Stimulated activated CD4-positive, alpha-beta T cell treated with anti-CD3 and anti-CD28 coated beads, TNF-alpha, amount 100 ng/mL, for 24 hours (primary cell): ENCODE results near the gene USB1.
"Not testable (repeated sequence)": the region's sequence is repeated elsewhere in the genome, so short reads cannot be mapped to it uniquely, and the experiment has no call there.

Experiments
- DNase-seq, 3 experiments: peaks; one replicate each; pipeline ENCODE4 v3.0.0-alpha.2; 2020; ENCODE audit warnings: low read depth in 3 of 3

USB1 gene

DNA sequence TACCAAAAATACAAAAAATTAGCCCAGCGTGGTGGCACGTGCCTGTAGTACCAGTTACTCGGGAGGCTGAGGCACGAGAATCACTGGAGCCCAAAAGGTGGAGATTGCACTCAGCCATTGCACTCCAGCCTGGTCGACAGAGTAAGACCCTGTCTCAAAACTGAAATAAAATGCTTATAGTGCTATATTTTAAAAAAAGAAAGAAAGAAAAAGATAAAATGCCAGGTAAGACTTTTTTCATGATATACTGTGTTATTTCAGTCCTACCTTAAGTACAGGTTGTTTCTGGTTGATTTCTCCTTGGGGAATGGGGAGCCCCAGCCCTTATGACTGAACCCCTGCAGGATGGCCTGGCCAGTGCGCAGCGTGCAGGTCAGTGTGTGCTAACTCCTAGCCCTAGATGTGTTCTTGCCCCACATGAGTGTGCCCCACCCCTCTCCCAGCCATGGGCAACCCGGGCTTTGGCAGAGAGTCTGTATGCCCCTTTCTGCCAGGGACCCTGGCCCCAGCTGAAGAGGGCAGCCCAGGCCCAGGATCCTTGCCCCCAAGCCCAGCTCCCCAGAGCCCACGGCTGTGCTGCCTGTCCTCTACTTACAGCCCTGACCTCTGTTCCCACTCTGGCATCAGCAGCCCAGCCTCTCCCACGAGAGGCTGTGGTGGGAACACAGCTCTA lies 31.6 kb upstream of the USB1 start:
- no peak for DNase-seq

DNA sequence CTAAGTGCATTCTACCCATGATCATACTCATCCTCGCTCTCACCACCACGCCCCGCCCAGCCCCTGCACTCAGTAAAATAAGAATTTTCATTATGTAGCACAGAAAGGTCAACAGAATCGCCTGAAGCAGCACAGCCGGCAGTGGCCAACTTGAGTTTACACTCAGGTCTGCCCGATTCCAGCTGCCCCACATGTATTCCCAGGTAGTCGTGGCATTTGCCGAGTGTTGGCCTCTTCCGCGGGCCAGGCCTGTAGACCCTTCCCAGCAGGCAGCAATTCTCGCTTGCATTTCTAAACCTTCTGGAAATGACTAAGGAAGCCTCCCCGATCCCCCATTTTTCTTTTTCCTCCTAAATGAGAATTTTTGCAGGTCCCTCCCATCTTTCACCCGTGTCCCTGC lies 30.9 kb upstream of the USB1 start:
- no peak for DNase-seq

DNA sequence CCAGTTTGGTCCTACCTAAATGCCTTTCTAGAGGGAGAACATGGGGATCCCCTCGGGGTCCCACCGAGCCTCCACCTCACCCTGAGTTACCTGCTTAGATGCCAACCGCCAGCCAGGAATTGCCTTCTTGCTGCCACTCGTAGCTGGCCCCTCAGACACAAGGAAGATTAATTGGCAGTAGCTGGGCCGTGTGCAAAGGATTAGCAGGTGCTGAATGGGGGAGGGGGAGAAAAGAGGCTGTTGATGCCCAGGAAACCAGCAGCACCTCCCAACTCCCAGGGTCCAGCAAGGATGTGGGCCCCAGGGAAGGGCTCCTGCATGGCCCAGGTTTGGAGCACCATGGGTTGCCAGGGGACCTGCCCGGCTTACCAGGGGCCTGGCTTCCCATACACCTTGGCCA lies 30.2 kb upstream of the USB1 start, which contains the start of gene CNGB1:
Gene CNGB1, minus strand, starts transcription at position 159 of the 400 bp plus-strand sequence. CDS start 3,842 bp downstream, outside the sequence.
- no peak for DNase-seq

DNA sequence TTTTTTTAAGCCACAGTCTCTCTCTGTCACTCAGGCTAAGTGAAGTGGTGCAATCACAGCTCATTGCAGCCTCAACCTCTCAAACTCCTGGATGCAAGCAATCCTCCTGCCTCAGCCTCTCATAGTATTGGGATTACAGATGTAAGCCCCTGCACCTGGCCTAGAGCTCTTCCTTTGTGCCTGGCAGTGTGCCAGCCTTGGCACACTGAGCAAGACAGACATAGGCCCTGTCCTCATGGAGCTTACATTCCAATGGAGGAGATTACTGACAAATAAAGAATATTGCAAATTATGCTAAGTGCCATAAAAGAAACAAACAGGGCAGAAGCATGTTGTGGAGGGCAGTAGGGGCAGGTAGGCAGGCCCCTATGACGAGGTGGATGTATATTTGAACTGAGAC lies 29.4 kb upstream of the USB1 start:
- no peak for DNase-seq

DNA sequence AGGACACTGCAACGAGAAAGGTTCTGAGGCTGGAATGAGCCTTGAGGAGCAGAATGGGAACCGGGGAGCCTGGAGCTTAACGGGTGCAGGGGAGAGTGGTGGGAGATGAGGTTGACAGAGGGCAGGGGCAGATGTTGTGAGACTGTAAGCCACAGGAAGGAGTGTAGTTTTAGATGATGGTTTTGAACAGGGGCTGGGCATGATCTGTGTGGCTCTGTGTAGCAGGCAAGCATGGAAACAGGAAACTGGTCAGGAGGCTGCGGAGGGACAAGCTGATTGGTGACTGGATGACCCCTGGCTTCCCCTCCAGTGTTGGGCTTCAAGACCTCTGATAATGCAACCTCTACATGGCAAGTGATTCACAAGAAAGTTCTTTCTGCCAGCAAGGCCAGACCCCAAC lies 28.9 kb upstream of the USB1 start:
- DNase-seq, result no peak

DNA sequence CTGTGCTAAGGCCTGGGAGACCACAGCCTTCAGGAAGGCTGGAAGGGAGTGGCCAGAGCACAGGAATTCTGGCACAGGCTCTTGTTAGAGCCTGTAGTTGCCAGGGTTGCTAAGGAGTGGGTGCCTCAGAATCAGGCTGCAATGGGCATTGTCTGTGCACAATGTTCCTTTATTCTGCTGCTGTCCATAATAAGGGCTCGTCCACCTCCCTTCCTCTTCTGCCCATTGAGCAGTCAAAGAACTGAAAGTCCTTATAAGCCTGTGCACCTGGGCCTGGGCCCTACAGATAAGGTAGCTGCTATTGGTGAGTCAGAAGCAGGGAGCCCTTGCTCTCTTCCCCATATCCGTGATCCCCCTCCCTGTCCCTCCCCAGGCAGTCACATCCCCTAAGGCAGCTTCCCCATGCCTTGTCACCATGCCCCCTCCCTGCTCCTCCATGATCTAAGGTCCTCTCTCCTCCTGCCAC lies 24.8 kb upstream of the USB1 start:
- DNase-seq, result no peak

DNA sequence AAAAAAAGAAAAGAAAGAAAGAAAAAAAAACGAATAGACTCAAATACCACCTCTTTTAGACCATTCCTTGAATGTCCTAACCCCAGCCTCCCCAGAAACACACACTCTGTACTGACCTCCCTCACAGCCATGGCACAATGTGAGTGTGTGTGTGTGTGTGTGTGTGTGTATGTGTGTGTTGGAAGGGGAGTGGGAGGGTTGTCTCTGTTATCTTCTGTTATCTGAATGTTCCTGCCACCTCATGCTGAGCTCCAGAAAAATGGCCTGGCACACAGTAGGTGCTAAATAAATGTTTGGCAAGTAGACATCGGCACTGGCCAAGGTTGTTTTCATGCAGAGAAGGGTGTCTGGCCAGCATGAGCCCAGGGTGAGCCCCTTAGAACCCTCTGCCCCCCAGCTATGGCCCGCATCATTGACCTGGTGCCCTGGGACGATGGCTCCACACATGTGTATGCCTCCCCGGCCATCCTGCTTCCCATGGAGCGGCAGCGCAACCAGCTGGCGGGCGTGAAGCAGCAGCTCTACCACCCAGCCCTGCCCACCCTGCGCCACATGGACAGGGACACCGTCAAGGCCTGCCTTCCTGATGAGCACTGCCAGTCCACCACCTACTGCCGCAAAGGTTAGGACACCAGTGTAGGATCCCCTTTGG lies 23.7 kb upstream of the USB1 start:
- no peak for DNase-seq

DNA sequence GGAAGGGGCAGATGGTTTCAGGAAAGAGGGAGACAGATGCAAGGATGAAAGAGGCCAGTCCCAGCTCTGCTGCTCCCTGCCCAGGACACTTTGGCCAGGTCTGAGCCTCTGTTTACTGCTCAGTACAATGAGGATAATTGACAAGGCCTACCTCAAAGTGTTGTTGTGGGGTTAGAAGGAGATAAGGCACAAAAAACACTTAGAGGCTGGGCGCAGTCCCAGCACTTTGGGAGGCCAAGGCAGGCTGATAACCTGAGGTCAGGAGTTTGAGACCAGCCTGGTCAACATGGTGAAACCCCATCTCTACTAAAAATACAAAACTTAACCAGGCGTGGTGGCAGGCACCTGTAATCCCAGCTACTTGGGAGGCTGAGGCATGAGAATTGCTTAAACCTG lies 23.1 kb upstream of the USB1 start:
- not testable (repeated sequence) for DNase-seq

DNA sequence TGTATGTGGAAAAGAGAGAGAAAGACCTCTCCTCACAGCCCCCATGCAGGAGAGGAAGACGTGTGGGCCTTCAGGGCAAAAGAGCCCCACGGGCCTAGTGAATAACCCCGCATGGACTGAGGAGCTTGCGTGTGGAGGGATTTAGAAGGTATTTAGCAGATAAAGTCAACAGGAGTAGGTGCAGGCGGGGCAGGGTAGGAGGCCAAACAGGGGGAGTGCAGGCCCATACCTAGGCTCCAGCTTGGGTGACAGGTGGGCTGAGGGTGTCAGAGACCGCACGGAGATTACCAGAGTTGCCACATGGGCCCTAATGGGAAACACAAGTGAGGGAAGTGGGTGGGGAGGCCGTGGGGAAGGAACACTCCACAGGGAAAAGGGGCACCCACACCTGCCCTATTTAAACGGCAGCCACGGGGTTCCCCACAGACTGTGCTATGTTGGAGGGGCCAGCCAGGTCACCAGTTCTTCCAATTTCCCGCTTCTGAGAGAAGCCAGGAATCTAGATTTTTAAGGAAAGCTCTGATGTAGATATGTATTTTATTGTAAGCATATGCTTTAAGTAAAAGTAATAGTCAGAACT lies 22.1 kb upstream of the USB1 start:
- no peak for DNase-seq

DNA sequence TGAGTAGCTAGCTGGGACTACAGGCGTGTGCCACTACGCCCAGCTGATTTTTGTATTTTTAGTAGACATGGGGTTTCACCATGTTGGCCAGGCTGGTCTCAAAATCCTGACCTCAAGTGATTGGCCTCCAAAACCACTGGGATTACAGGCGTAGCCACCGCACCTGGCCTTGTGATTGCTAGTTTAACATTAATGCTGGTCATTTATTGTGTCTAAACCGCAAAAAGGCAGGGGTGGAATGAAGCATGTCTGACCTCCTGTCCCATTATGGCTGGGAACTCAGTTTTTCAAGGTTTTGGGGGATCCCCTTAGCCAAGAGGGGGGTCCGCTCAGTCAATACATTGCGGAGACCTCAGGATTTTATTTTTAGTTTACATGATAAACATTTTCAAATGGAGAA lies 19.6 kb upstream of the USB1 start:
- DNase-seq, result no peak

DNA sequence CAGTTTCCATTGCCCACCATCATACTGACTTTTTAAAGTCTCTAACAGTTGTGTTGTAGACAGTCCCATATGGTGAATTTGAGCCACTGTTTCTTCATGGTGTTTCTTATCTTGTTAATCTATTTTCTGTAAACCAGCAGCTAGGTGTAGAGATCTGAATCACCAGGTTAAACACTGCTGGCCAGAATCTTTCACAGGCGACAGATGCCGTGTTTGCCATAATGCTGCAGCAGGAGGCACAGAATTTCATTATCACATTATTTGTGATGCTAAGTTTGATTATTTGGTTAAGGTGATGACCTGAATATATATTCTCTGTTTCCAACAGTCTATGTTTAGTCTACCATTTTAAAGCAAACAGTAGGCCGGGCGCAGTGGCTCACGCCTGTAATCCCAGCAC lies 18.8 kb upstream of the USB1 start:
- DNase-seq, result no peak

DNA sequence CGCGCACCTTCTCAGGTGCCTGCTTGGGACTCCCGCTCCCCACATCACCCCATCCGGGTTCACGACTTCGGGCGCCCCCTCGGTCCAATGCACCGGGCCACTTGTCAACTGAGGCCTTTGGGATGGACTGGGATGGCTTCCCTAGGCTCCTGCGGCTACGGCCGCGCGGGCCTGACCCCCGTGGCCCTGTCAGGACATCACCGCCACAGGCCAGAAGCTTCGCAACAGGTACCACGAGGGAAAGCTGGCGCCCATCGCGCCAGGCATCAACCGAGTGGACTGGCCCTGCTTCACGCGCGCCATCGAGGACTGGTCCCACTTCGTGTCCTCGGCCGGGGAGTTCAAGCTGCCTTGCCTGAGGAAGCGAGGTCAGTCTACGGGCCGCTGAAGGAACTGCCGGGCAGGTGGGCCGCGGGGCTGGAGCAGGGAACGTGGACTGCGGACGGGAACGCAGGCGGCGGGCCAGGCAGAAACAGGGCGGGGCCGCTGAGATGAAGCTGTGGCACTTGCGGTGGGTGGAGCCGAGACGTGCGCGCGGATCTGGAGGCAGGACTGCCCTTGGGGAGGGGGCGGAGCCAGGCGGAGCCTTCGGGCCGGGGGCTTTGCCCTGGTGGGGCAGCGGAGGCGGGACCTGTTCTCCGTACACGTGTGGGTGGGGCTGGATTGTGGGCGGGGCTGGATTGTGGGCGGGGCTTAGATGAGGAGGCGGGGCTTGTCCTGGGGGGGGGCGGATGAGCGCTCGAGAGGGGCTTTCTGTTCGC lies 16.6 kb upstream of the USB1 start:
- DNase-seq, result peak; percentile 78 to 92 (median 83)

DNA sequence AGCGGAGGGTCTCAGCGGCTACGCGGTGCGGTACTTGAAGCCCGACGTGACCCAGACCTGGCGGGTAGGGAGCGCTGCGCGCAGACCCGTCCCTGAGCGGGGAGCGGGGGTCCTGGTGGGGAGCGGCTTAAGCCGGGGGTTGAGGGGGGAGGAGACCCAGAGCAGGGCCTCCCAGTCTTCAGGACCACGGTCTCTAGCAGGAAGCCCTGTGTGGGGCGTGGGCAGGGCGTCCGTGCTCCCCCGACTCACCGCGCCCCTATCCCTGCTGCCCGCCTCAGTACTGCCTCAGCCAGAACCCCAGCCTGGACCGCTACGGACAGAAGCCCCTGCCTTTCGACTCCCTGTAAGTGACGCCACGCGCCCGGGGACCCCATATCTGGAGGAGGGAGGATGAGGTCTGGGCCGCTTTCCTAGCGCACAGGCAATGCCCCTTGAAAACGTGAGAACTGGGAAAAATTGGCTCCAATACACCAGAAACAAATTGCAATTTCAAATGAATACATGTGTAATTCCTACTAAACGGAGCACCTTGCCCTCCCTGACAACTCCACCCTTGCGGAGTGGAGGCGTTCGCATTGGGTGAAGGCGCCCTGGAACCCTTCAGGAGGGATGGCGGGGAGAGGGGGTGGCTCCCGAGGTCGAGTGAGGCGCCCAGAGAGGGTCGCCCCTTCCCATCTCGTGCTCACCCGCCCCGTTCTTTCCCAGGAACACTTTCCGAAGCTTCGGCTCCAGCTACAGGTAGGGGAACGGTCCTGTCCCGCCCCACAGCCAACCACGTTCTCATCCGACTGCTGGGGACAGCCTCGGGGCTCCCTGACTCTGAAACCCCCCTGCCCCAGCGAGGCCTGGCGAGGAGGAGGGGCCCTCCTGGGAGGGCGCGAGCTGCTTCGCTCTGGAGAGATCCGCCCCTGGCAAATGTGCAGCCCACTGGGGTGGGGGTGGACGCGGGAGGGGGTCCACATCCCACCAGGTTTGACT lies 15.7 kb upstream of the USB1 start:
- no peak for DNase-seq

DNA sequence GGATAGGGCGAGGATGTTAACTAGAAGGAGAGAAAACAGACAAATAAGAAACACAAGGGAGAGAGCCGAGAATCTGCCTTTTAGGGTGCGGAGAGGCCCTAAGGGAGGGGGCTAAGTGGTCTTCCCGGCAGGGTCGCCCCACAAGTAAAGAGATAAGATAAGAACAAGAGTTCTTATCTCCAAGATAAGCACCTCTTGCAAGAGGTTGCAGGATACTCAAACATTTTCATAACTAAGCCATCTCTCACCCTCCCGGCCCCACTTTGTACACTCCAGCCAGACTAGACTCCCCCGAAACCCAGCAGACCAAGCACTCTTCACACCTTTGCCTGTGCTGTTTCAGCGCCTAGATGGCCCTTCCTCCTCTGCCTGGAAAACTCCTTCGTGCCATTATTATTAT lies 15.0 kb upstream of the USB1 start:
- no peak for DNase-seq

DNA sequence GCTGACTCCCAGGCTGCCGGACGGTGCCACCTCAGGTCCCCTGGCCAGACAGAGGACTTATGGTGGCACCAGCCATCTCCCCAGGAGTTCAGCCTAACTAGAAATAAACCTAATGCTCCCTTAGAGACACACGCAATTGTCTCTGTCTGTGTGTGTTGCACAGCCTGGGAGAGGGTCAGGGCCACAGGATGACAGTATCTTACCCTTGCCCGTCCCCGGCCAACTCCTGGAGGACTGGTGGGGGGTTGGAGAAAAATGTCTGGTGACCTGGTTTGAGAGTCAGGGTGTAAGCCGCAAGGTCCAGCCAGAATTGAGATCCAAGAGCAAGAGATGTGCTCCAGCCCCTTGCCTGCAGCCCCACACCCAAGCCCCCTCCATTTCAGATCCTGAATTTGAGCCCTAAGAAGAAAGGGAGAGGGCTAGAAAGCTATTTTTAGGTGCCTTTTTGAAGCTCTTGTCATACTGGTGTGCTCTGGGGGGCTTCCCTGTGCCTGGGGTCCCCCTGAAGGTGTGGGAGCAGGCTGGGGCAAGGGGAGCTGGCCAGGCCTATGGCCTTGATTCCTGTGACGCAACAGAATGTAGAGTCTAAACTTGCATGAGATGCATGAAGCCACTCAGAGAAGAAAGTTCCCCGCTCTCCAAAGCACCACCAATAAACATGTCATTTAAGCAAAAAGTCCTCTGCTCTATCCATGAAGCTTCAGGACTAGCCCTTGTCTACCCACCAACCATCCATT lies 13.6 kb upstream of the USB1 start:
- DNase-seq, result no peak

DNA sequence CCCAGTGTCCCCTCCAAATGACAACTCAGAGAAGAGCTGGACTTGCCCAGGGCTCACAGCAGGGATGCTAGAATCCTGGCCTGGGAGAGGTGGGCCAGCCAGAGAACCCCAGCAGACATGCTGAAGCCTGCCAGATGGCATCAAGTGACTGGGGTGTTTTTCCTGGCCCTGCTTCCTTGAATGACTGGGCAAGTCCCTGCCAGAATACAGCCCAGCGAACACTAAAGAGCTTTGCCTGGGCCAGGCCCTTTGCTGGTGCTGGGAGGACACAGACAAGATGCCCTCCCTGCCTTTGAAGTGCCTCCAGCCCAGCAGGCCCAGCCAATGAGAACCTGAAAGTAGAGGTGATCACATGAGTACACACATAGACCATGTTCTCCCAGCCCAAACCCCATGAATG lies 12.3 kb upstream of the USB1 start:
- DNase-seq, result no peak

DNA sequence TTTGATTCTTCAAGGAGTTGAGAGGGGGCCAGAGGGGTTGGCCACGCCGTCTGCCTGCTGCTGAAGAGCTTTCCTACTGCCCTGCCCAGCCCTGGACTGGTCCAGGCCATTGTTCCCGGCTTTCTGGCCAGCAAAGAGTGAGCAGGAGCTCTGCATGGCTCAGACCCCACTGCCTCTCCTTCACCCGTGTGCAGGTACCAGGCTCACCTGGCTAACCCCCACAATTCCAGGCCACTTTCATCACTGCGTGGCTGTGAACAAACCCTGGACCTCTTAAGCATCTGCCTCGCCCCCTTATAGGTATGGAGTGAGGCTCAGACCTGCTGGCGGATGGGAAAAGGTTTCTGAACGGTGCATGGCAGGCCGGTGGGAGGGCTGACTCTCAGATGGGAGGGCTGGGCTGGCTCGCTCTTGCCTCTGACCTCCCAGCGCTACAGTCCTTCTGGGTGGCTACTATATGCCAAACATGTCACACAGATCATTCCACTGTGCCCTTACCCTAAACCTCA lies 9.6 kb upstream of the USB1 start:
- no peak for DNase-seq

DNA sequence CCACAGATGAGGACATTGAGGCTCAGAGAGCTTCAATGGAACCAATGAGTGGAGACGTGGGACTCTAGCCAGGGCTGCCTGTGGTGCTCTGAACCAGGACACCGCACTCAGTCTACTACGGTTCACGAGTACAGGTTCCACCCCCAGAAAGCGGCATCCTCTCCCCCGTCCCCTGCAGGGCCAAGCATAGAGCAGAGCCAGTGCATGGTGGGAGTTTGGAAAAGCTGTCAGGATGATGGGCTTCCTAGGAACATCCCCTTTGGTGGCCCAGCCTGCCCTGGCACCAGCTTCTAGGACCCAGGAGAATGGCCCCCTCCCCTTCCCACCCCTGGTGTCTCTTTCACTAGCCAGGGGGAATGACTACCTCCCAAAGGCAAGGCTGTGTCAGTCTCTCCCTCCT lies 9.1 kb upstream of the USB1 start:
- no peak for DNase-seq

DNA sequence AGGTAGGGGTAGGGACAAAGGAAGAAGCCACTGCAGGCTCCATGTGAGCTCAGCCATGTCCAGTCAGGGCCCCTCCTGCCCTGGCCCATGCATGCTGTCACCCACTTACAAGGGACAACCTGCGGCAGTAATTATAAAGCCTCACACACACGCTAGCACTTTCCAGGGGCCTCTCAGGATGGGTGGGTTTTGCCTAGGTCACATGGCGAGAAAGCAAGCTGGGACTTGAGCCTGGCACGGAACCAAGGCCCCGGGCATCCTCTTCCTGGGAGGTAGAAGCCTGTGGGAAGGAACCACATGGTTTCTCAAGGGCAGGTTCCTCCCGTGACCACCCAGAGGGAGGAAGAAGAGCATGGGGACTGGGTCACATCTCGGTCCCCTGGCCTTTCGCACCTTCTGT lies 7.8 kb upstream of the USB1 start:
- DNase-seq, result no peak

DNA sequence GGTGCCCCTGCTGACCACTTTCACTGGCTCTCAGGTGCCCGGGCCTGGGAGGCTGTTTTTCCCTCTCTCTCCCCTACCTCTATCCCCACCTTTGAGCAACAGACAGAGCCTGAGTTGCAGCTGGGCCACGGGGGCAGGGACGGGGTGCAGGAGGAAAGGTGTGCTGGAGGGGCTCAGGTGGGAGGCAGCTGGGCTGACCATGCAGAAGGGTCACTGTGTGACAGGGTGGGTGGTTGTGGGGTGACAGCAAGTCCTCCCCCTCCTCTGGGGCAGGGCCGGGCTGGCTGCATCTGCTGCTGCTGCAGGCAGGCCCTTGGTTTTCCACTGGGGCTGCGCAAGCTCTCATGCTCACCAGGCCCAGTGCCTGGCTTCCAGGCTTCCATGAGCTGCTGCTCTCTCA lies 7.3 kb upstream of the USB1 start:
- DNase-seq, result no peak
